Measurements from ENCODE around the gene CCDC144A.
"Not testable (repeated sequence)": the region's sequence is repeated elsewhere in the genome, so short reads cannot be mapped to it uniquely, and the experiment has no call there.

The CCDC144A gene

DNA sequence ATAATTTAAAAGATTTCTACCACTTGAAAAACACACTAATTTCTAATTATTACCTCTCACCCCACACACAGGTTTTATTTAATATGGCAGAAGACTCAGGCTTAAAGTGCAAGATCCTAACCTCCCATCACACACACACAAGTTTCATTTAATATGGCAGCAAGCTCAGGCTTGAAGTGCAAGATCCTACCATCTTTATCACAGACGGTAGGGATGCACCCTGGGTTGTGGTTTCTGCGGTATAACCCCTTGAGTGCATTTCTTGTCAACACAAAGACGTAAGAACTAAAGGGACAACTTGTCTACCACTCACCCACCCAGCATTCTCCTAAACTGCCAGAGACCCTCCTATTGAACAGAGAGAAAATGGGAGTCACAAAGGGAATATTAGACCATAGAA, 68.1 kb downstream of the CCDC144A start:
- not testable (repeated sequence) for H3K9me3 ChIP-seq (ENCODE audit: control insufficient read depth, insufficient read depth, low read depth, low read length); H3K4me1 ChIP-seq (ENCODE audit: control insufficient read depth, insufficient read depth, low read length); H3K27ac ChIP-seq (ENCODE audit: low read depth, low read length); H3K4me3 ChIP-seq (ENCODE audit: low read depth, low read length); H3K36me3 ChIP-seq (ENCODE audit: control insufficient read depth, insufficient read depth, low read length); H3K27me3 ChIP-seq (ENCODE audit: control insufficient read depth, insufficient read depth, low read length); H3K9ac ChIP-seq (ENCODE audit: low read length)

GRCh38 chr17:16768290-16769175, 78.5 kb downstream of the CCDC144A start:
- H3K36me3 ChIP-seq (ENCODE audit: control insufficient read depth, insufficient read depth, low read length); H3K27me3 ChIP-seq (ENCODE audit: control insufficient read depth, insufficient read depth, low read length); H3K9ac ChIP-seq (ENCODE audit: low read length); H3K27ac ChIP-seq (ENCODE audit: low read depth, low read length); H3K4me3 ChIP-seq (ENCODE audit: low read depth, low read length); H3K9me3 ChIP-seq (ENCODE audit: control insufficient read depth, insufficient read depth, low read depth, low read length); H3K4me1 ChIP-seq (ENCODE audit: control insufficient read depth, insufficient read depth, low read length): not testable (repeated sequence)

GRCh38 chr17:16772394-16773145, 82.5 kb downstream of the CCDC144A start:
- H3K36me3 ChIP-seq (ENCODE audit: control insufficient read depth, insufficient read depth, low read length); H3K27ac ChIP-seq (ENCODE audit: low read depth, low read length); H3K9me3 ChIP-seq (ENCODE audit: control insufficient read depth, insufficient read depth, low read depth, low read length); H3K4me3 ChIP-seq (ENCODE audit: low read depth, low read length); H3K9ac ChIP-seq (ENCODE audit: low read length); H3K27me3 ChIP-seq (ENCODE audit: control insufficient read depth, insufficient read depth, low read length); H3K4me1 ChIP-seq (ENCODE audit: control insufficient read depth, insufficient read depth, low read length): not testable (repeated sequence)

GRCh38 chr17:16773146-16773522, 83.1 kb downstream of the CCDC144A start:
- not testable (repeated sequence) for H3K9ac ChIP-seq (ENCODE audit: low read length); H3K27ac ChIP-seq (ENCODE audit: low read depth, low read length); H3K9me3 ChIP-seq (ENCODE audit: control insufficient read depth, insufficient read depth, low read depth, low read length); H3K27me3 ChIP-seq (ENCODE audit: control insufficient read depth, insufficient read depth, low read length); H3K4me3 ChIP-seq (ENCODE audit: low read depth, low read length); H3K4me1 ChIP-seq (ENCODE audit: control insufficient read depth, insufficient read depth, low read length); H3K36me3 ChIP-seq (ENCODE audit: control insufficient read depth, insufficient read depth, low read length)

DNA sequence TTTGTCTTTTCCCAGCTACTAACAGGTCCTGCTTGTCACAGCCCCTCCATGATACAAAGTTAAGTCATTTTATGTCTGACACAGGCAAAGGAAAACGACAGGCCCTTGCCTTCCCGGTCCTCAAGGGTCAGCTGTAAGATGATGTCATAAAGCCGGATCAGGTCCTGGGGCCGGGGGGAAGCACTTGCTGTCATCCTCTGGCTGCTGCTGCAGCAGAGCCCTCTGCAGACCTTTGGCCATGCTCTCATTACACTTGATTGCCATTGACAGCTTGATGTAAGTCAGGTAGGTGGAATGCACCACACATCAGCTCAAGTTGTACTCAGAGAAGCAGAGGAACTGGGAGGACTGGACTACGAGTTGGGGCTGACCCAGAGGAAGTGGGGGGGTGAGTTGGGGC, 97.8 kb downstream of the CCDC144A start:
- H3K4me3 ChIP-seq (ENCODE audit: low read depth, low read length); H3K4me1 ChIP-seq (ENCODE audit: control insufficient read depth, insufficient read depth, low read length); H3K27ac ChIP-seq (ENCODE audit: low read depth, low read length); H3K9me3 ChIP-seq (ENCODE audit: control insufficient read depth, insufficient read depth, low read depth, low read length); H3K36me3 ChIP-seq (ENCODE audit: control insufficient read depth, insufficient read depth, low read length); H3K27me3 ChIP-seq (ENCODE audit: control insufficient read depth, insufficient read depth, low read length); H3K9ac ChIP-seq (ENCODE audit: low read length): not testable (repeated sequence)

GRCh38 chr17:16788889-16789536, 99.0 kb downstream of the CCDC144A start:
- H3K9me3 ChIP-seq (ENCODE audit: control insufficient read depth, insufficient read depth, low read depth, low read length); H3K4me3 ChIP-seq (ENCODE audit: low read depth, low read length); H3K9ac ChIP-seq (ENCODE audit: low read length); H3K27me3 ChIP-seq (ENCODE audit: control insufficient read depth, insufficient read depth, low read length); H3K27ac ChIP-seq (ENCODE audit: low read depth, low read length); H3K36me3 ChIP-seq (ENCODE audit: control insufficient read depth, insufficient read depth, low read length); H3K4me1 ChIP-seq (ENCODE audit: control insufficient read depth, insufficient read depth, low read length): not testable (repeated sequence)

- not testable (repeated sequence) for H3K36me3 ChIP-seq (ENCODE audit: control insufficient read depth, insufficient read depth, low read length); H3K27ac ChIP-seq (ENCODE audit: low read depth, low read length); H3K4me1 ChIP-seq (ENCODE audit: control insufficient read depth, insufficient read depth, low read length); H3K4me3 ChIP-seq (ENCODE audit: low read depth, low read length); H3K9ac ChIP-seq (ENCODE audit: low read length); H3K9me3 ChIP-seq (ENCODE audit: control insufficient read depth, insufficient read depth, low read depth, low read length); H3K27me3 ChIP-seq (ENCODE audit: control insufficient read depth, insufficient read depth, low read length)
Observed at GRCh38 chr17:16789622-16790021, 99.6 kb downstream of the CCDC144A start.

DNA sequence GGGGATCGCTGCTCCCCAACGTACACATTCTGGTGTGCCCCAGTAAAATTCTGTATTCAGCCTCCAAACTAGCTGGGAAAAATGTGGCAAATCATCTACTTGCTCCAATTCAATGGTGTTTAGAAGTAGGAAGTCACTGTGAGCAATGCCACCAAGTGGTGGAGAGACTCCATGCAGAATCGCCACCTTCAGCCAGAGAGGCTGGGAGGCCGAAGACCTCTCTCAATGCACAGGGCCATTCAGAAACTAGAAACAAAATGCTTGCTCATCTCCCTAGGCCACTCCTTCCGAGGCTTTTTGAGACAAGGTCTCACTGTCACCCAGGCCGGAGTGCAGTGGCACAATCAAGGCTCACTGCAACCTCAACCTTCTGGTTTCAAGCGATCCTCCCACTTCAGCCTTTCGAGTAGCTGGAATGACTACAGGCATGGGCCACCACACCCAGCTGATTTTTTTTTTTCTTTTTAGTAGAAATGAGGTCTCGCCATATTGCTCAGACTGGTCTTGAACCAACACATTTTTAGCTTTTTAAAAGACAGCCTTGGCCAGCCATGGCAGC, 100.4 kb downstream of the CCDC144A start:
- H3K27ac ChIP-seq (ENCODE audit: low read depth, low read length); H3K9ac ChIP-seq (ENCODE audit: low read length); H3K27me3 ChIP-seq (ENCODE audit: control insufficient read depth, insufficient read depth, low read length); H3K9me3 ChIP-seq (ENCODE audit: control insufficient read depth, insufficient read depth, low read depth, low read length); H3K4me1 ChIP-seq (ENCODE audit: control insufficient read depth, insufficient read depth, low read length); H3K36me3 ChIP-seq (ENCODE audit: control insufficient read depth, insufficient read depth, low read length); H3K4me3 ChIP-seq (ENCODE audit: low read depth, low read length): not testable (repeated sequence)

- not testable (repeated sequence) for H3K36me3 ChIP-seq (ENCODE audit: control insufficient read depth, insufficient read depth, low read length); H3K9me3 ChIP-seq (ENCODE audit: control insufficient read depth, insufficient read depth, low read depth, low read length); H3K4me1 ChIP-seq (ENCODE audit: control insufficient read depth, insufficient read depth, low read length); H3K9ac ChIP-seq (ENCODE audit: low read length); H3K27ac ChIP-seq (ENCODE audit: low read depth, low read length); H3K27me3 ChIP-seq (ENCODE audit: control insufficient read depth, insufficient read depth, low read length); H3K4me3 ChIP-seq (ENCODE audit: low read depth, low read length)
Observed at GRCh38 chr17:16794215-16794614, 104.2 kb downstream of the CCDC144A start.

- not testable (repeated sequence) for H3K4me1 ChIP-seq (ENCODE audit: control insufficient read depth, insufficient read depth, low read length); H3K27me3 ChIP-seq (ENCODE audit: control insufficient read depth, insufficient read depth, low read length); H3K9me3 ChIP-seq (ENCODE audit: control insufficient read depth, insufficient read depth, low read depth, low read length); H3K9ac ChIP-seq (ENCODE audit: low read length); H3K27ac ChIP-seq (ENCODE audit: low read depth, low read length); H3K4me3 ChIP-seq (ENCODE audit: low read depth, low read length); H3K36me3 ChIP-seq (ENCODE audit: control insufficient read depth, insufficient read depth, low read length)
Observed at GRCh38 chr17:16795894-16796293, 105.9 kb downstream of the CCDC144A start.

DNA sequence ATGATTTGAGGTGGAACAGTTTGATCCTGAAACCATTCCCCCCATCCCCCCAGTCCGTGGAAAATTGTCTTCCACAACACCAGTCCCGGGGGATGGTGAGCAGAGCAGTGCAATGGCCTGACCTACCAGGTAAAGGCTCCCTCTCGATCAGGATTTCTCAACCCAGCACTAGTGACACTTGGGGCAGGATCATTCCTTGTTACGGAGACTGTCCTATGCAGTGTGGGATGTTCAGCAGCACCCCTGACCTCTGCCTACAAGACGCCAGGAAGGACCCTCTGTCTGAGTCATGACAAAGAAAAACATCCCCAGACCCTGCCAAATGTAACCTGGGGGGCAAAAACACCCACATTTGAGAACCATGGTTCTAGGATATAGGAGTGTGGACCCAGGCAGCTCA, 114.8 kb downstream of the CCDC144A start:
- not testable (repeated sequence) for H3K4me3 ChIP-seq (ENCODE audit: low read depth, low read length); H3K27ac ChIP-seq (ENCODE audit: low read depth, low read length); H3K36me3 ChIP-seq (ENCODE audit: control insufficient read depth, insufficient read depth, low read length); H3K4me1 ChIP-seq (ENCODE audit: control insufficient read depth, insufficient read depth, low read length); H3K9ac ChIP-seq (ENCODE audit: low read length); H3K27me3 ChIP-seq (ENCODE audit: control insufficient read depth, insufficient read depth, low read length); H3K9me3 ChIP-seq (ENCODE audit: control insufficient read depth, insufficient read depth, low read depth, low read length)

Data from HUES6 (cell line).